C4-2B (cell line): ENCODE results near the gene CTNNA2.

ENCODE experiments used
- CTCF ChIP-seq: fragments of 450-650 bp; conservative IDR thresholded peaks from 2 replicates; pipeline ENCODE4 v1.5.1; 2017; ENCODE audit warnings: mild to moderate bottlenecking
- ZFX ChIP-seq: fragments of 450-650 bp; IDR thresholded peaks from 2 replicates; pipeline ENCODE4 v1.6.1; 2017

DNA sequence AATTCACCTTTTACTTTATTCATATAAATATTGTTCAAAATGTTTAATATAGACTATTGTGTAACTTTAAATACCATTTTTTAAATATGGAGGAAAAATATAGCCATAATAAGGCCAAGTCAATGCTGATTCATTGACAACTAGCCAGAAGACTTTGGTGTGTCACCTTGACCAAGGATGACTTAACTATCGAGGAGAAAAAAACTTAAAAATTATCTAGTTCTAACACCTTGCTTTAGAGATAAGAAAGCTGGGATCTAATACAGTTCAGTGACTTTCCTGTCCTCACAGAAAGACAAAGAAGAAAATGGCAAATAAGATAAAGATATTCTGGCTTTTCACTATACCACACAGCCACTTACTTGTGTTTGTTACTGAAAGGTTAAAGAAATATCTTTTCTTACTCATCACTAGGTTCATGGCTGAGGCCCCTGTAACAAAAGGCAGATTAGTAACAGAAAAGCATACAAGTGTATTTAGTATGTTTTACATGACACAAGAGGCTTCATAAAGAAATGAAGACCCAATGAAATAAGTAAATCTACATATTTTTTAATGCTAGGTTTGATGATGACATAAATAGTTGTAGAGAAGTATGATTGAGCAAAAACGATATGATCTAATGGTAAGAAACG is 857.6 kb downstream of the CTNNA2 start:
- TF ChIP-seq CTCF: no peak
- no peak for TF ChIP-seq ZFX
